Measurements from ENCODE around the gene STC2. TPM values are rescaled to one million over a fixed set of nuclear protein-coding genes. Genes with fewer than 3 reads are reported as not detected.
A peak's percentile ranks its signal among the peaks of the same experiment; 100 is the strongest.

STC2 gene
- total RNA-seq, 1 experiment from 2014 or later: 57.0 TPM

GRCh38 chr5:173282916-173283315 lies 45.3 kb downstream of the STC2 start:
- H3K4me3 Mint-ChIP-seq: peak overlapping the region; percentile 23; the same call in 1 of the 2 replicates
- ChIA-PET CTCF (interaction anchor here (1.3 to 1.7 kb wide), 9 partner anchors 12 to 324 kb away, joined by 3 to 14 read pairs (median 8); partner anchors contain the start of gene ATP6V0E1), POLR2A (no interaction called here)
- peaks cover 60% of the 10 kb centered on the region for H3K27me3 Mint-ChIP-seq (ENCODE audit: low read depth)
- H3K4me1 Mint-ChIP-seq: peaks cover 10% of the 10 kb centered on the region
- no peak overlapping the region for H3K27ac Mint-ChIP-seq
- TF ChIP-seq, protein P1, sequence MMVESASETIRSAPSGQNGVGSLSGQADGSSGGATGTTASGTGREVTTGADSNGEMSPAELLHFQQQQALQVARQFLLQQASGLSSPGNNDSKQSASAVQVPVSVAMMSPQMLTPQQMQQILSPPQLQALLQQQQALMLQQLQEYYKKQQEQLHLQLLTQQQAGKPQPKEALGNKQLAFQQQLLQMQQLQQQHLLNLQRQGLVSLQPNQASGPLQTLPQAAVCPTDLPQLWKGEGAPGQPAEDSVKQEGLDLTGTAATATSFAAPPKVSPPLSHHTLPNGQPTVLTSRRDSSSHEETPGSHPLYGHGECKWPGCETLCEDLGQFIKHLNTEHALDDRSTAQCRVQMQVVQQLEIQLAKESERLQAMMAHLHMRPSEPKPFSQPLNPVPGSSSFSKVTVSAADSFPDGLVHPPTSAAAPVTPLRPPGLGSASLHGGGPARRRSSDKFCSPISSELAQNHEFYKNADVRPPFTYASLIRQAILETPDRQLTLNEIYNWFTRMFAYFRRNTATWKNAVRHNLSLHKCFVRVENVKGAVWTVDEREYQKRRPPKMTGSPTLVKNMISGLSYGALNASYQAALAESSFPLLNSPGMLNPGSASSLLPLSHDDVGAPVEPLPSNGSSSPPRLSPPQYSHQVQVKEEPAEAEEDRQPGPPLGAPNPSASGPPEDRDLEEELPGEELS (CRISPR knock-in tag; IDR thresholded peaks at IDR 0.05): no peak
- no peak for TF ChIP-seq TEAD1 (CRISPR knock-in tag; IDR thresholded peaks at IDR 0.05)
- TF ChIP-seq PRRX2 (CRISPR knock-in tag; IDR thresholded peaks at IDR 0.05): no peak
- TF ChIP-seq CREM (CRISPR knock-in tag; IDR thresholded peaks at IDR 0.05): no peak
- no peak for TF ChIP-seq ZNF425 (CRISPR knock-in tag; conservative IDR thresholded peaks at IDR 0.05)
- TF ChIP-seq, protein P2, sequence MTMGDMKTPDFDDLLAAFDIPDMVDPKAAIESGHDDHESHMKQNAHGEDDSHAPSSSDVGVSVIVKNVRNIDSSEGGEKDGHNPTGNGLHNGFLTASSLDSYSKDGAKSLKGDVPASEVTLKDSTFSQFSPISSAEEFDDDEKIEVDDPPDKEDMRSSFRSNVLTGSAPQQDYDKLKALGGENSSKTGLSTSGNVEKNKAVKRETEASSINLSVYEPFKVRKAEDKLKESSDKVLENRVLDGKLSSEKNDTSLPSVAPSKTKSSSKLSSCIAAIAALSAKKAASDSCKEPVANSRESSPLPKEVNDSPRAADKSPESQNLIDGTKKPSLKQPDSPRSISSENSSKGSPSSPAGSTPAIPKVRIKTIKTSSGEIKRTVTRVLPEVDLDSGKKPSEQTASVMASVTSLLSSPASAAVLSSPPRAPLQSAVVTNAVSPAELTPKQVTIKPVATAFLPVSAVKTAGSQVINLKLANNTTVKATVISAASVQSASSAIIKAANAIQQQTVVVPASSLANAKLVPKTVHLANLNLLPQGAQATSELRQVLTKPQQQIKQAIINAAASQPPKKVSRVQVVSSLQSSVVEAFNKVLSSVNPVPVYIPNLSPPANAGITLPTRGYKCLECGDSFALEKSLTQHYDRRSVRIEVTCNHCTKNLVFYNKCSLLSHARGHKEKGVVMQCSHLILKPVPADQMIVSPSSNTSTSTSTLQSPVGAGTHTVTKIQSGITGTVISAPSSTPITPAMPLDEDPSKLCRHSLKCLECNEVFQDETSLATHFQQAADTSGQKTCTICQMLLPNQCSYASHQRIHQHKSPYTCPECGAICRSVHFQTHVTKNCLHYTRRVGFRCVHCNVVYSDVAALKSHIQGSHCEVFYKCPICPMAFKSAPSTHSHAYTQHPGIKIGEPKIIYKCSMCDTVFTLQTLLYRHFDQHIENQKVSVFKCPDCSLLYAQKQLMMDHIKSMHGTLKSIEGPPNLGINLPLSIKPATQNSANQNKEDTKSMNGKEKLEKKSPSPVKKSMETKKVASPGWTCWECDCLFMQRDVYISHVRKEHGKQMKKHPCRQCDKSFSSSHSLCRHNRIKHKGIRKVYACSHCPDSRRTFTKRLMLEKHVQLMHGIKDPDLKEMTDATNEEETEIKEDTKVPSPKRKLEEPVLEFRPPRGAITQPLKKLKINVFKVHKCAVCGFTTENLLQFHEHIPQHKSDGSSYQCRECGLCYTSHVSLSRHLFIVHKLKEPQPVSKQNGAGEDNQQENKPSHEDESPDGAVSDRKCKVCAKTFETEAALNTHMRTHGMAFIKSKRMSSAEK (CRISPR knock-in tag; IDR thresholded peaks at IDR 0.05; ENCODE audit: borderline replicate concordance): no peak
- no peak for TF ChIP-seq ELF4 (CRISPR knock-in tag; IDR thresholded peaks at IDR 0.05; ENCODE audit: low read depth)
- no peak for TF ChIP-seq HMGXB4 (CRISPR knock-in tag; IDR thresholded peaks at IDR 0.05)
- TF ChIP-seq, protein P3, sequence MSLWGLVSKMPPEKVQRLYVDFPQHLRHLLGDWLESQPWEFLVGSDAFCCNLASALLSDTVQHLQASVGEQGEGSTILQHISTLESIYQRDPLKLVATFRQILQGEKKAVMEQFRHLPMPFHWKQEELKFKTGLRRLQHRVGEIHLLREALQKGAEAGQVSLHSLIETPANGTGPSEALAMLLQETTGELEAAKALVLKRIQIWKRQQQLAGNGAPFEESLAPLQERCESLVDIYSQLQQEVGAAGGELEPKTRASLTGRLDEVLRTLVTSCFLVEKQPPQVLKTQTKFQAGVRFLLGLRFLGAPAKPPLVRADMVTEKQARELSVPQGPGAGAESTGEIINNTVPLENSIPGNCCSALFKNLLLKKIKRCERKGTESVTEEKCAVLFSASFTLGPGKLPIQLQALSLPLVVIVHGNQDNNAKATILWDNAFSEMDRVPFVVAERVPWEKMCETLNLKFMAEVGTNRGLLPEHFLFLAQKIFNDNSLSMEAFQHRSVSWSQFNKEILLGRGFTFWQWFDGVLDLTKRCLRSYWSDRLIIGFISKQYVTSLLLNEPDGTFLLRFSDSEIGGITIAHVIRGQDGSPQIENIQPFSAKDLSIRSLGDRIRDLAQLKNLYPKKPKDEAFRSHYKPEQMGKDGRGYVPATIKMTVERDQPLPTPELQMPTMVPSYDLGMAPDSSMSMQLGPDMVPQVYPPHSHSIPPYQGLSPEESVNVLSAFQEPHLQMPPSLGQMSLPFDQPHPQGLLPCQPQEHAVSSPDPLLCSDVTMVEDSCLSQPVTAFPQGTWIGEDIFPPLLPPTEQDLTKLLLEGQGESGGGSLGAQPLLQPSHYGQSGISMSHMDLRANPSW (CRISPR knock-in tag; conservative IDR thresholded peaks at IDR 0.05; ENCODE audit: low read depth): no peak
- no peak for TF ChIP-seq ZNF396 (CRISPR knock-in tag; IDR thresholded peaks at IDR 0.05; ENCODE audit: borderline replicate concordance)
- ATAC-seq: no peak
- H3K36me3 Mint-ChIP-seq: no peaks in the 10 kb centered on the region
- no peak for DNase-seq (ENCODE audit: low spot score)
- peaks cover 14% of the 10 kb centered on the region for H3K9me3 Mint-ChIP-seq

DNA sequence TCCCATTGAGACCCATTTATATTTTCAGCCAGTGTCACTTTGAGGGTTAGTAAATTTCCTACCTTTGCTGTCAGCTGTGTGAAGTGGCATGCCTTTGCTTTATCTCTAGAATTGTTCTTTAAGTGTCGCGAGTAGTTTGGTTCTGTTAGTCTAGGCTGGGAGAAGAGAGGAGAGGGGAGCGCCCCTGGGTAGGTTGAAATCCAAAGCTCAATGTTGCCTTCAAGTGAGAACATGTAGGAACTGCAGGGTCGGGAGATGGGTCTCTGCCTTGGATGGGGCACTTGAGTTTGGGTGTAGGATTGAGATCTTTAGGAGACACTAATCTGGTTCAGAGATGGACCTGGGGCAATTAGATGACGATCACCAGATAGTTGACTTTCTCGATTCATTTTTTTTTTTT lies 46.3 kb downstream of the STC2 start:
- Mint-ChIP-seq H3K4me1 (peaks cover 6% of the 10 kb centered on the region), H3K9me3 (peaks cover 14% of the 10 kb centered on the region), H3K27ac (no peak overlapping the region), H3K36me3 (no peaks in the 10 kb centered on the region), H3K27me3 (ENCODE audit: low read depth) (peaks cover 61% of the 10 kb centered on the region), H3K4me3 (no peak overlapping the region)
- TF ChIP-seq ZNF396 (CRISPR knock-in tag; IDR thresholded peaks at IDR 0.05; ENCODE audit: borderline replicate concordance): no peak
- DNase-seq (ENCODE audit: low spot score): peak; percentile 50
- POLR2A ChIA-PET: no interaction called here
- CTCF ChIA-PET: interaction anchor here (0.5 to 1.7 kb wide), 28 partner anchors 13 to 575 kb away, joined by 3 to 14 read pairs (median 4); partner anchors contain the start of genes ATP6V0E1 and NKX2-5
- peak; percentile 84 for ATAC-seq

Measured in WTC11 (cell line).